Measurements from ENCODE around the gene RAB3C. TPM values are rescaled to one million over a fixed set of nuclear protein-coding genes. Genes with fewer than 3 reads are reported as not detected.

Gene RAB3C
- total RNA-seq, 4 donors from 2014 or later = 1.1 to 2.7 (median 1.2) TPM; not detected in 1

GRCh38 chr5:58893551-58893950, 310.7 kb downstream of the RAB3C start:
- DNase-seq = no peak
- H3K4me3 ChIP-seq = no peak overlapping the region
- H3K27ac ChIP-seq = no peak overlapping the region
- no peaks in the 10 kb centered on the region for H3K36me3 ChIP-seq
- no peak for TF ChIP-seq CTCF (IDR thresholded peaks at IDR 0.05)
- TF ChIP-seq POLR2A (IDR thresholded peaks at IDR 0.05) = no peak
- no peaks in the 10 kb centered on the region for H3K27me3 ChIP-seq
- H3K4me1 ChIP-seq = no peaks in the 10 kb centered on the region
- H3K9me3 ChIP-seq = no peaks in the 10 kb centered on the region

DNA sequence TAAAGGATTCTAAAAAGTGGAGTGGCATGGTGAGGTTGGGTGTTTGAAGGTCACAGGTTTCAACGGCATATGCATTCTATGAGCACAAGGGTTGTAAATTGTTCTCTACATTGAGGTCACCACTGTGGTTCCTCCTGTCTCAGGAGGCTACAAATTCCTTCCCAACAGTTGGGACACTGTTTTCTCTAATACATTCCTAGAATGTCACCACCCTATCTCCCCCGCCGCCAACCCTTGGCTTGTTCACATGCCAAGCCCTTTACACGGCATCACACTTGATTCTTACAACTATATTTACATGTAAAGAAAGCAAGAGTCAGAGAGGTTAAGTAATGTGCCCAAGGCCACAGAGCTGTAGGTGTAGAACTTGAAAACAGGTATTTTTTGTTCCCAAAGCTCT, 315.1 kb downstream of the RAB3C start:
- H3K27ac ChIP-seq = no peak overlapping the region
- no peaks in the 10 kb centered on the region for H3K4me1 ChIP-seq
- H3K36me3 ChIP-seq = no peaks in the 10 kb centered on the region
- no peak for TF ChIP-seq CTCF (IDR thresholded peaks at IDR 0.05)
- no peak overlapping the region for H3K4me3 ChIP-seq
- DNase-seq = no peak
- no peaks in the 10 kb centered on the region for H3K27me3 ChIP-seq
- no peaks in the 10 kb centered on the region for H3K9me3 ChIP-seq

GRCh38 chr5:58898538-58898937, 315.7 kb downstream of the RAB3C start:
- H3K4me1 ChIP-seq = no peaks in the 10 kb centered on the region
- H3K36me3 ChIP-seq = no peaks in the 10 kb centered on the region
- no peaks in the 10 kb centered on the region for H3K9me3 ChIP-seq
- H3K27me3 ChIP-seq = no peaks in the 10 kb centered on the region
- no peak overlapping the region for H3K4me3 ChIP-seq
- H3K27ac ChIP-seq = no peak overlapping the region
- TF ChIP-seq CTCF (IDR thresholded peaks at IDR 0.05) (no peak), POLR2A (IDR thresholded peaks at IDR 0.05) (no peak)
- no peak for DNase-seq

GRCh38 chr5:58901271-58901670, 318.4 kb downstream of the RAB3C start:
- no peak for DNase-seq
- Histone ChIP-seq H3K27me3 (no peaks in the 10 kb centered on the region), H3K27ac (no peak overlapping the region), H3K36me3 (no peaks in the 10 kb centered on the region), H3K4me1 (no peaks in the 10 kb centered on the region), H3K4me3 (no peak overlapping the region), H3K9me3 (no peaks in the 10 kb centered on the region)
- no peak for TF ChIP-seq CTCF (IDR thresholded peaks at IDR 0.05)
- TF ChIP-seq POLR2A (IDR thresholded peaks at IDR 0.05) = no peak

DNA sequence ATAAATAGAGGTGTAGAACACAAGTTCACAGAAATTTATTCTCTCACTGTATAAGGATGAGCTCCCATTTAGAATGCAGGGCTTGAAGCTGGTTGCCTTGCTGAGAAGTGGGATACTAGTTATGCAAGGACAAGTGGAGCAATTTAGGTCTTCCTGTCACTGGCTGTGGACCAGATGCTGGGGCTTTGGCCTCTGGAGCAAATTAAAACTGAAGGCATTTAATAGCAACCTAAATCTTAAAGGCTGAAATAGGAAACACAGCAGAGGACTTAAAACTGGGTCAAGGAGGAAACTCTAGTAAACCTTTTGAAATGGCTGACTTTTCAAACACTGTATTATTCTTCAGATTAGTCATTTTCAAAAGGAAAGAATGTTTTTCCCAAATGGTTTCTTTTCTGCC, 319.4 kb downstream of the RAB3C start:
- no peaks in the 10 kb centered on the region for H3K27me3 ChIP-seq
- TF ChIP-seq POLR2A (IDR thresholded peaks at IDR 0.05) = no peak
- TF ChIP-seq CTCF (IDR thresholded peaks at IDR 0.05) = no peak
- H3K4me1 ChIP-seq = no peaks in the 10 kb centered on the region
- no peak overlapping the region for H3K4me3 ChIP-seq
- H3K36me3 ChIP-seq = no peaks in the 10 kb centered on the region
- no peak for DNase-seq
- no peak overlapping the region for H3K27ac ChIP-seq
- H3K9me3 ChIP-seq = no peaks in the 10 kb centered on the region

GRCh38 chr5:58902765-58903164, 319.9 kb downstream of the RAB3C start:
- H3K27ac ChIP-seq = no peak overlapping the region
- no peaks in the 10 kb centered on the region for H3K27me3 ChIP-seq
- H3K4me3 ChIP-seq = no peak overlapping the region
- no peaks in the 10 kb centered on the region for H3K4me1 ChIP-seq
- no peak for DNase-seq
- TF ChIP-seq POLR2A (IDR thresholded peaks at IDR 0.05) = no peak
- TF ChIP-seq CTCF (IDR thresholded peaks at IDR 0.05) = no peak
- H3K36me3 ChIP-seq = no peaks in the 10 kb centered on the region
- H3K9me3 ChIP-seq = no peaks in the 10 kb centered on the region

Data from Peyer's patch (tissue), 4 donors.